GM18870 (cell line): ENCODE data around the gene TMEM178A.
"Not testable (repeated sequence)": the region's sequence is repeated elsewhere in the genome, so short reads cannot be mapped to it uniquely, and the experiment has no call there.

Experiments used
- ATAC-seq: cut with Tn5 transposase; IDR thresholded peaks from one replicate; pipeline ENCODE4 v1.9.1; 2021; ENCODE audit warnings: moderate library complexity; ENCODE audit not compliant: unreplicated experiment

Gene TMEM178A

DNA sequence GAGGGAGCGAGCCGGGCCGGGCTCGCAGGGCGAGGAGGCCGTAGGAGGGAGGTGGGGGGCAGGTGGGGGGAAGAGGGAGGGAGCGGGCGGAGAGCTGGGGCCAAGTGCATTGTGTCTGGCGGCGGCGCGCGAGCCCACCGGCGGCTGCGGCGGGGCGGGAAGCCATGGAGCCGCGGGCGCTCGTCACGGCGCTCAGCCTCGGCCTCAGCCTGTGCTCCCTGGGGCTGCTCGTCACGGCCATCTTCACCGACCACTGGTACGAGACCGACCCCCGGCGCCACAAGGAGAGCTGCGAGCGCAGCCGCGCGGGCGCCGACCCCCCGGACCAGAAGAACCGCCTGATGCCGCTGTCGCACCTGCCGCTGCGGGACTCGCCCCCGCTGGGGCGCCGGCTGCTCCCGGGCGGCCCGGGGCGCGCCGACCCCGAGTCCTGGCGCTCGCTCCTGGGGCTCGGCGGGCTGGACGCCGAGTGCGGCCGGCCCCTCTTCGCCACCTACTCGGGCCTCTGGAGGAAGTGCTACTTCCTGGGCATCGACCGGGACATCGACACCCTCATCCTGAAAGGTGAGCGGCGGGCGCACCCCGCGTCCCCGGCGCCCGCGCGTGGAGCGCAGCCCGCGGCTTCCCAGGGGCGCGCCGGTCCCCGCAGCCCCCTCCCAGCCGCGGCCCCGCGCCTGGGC is at the start of gene TMEM178A:
Gene TMEM178A (plus strand): TSS at position 107 of the 680 bp plus-strand sequence. CDS start 58 bp downstream, at position 165.
- no peak for ATAC-seq

GRCh38 chr2:39618236-39618635 is 47.5 kb upstream of the TMEM178A start:
- no peak for ATAC-seq

- ATAC-seq: no peak
Observed at GRCh38 chr2:39618736-39619135, 47.0 kb upstream of the TMEM178A start.

GRCh38 chr2:39620067-39620466 is 45.6 kb upstream of the TMEM178A start:
- ATAC-seq: no peak

DNA sequence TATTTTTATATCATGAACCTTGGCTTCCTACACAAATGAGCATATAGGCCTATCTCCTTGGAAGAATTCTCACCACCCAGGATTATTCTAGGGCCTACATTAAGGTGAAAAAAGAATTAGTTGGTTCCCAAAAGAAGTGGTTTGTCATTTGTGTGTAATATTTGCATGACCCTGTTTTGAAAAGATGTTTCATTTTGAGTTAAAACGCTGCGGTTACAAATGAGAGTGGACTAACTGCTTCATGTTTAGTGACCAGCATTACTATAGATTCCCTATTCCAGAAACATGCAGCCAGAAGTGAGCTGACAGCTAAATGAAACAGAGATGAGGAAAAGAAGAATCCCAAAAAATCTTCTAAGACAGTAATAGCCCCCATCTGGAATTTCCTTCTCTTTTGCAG is 44.1 kb upstream of the TMEM178A start:
- no peak for ATAC-seq

DNA sequence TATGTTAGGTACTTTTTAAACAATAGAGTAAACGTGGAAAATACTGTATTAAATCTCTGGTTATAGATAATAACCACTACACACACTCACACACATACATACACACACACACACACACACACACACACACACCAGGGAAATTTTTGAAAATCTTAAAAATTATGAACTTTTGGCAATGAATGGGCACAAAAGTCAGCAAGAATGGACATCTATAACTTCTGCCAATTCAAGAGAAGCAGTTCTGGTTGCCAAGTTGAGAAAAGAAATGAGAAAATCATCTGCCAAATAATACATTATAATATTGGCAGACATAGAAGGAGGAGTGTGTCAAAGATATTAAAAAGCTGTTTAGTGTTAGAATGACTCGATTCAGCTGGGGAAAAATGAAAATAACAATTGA is 42.9 kb upstream of the TMEM178A start:
- ATAC-seq: no peak

GRCh38 chr2:39623917-39624316 is 41.8 kb upstream of the TMEM178A start:
- no peak for ATAC-seq

DNA sequence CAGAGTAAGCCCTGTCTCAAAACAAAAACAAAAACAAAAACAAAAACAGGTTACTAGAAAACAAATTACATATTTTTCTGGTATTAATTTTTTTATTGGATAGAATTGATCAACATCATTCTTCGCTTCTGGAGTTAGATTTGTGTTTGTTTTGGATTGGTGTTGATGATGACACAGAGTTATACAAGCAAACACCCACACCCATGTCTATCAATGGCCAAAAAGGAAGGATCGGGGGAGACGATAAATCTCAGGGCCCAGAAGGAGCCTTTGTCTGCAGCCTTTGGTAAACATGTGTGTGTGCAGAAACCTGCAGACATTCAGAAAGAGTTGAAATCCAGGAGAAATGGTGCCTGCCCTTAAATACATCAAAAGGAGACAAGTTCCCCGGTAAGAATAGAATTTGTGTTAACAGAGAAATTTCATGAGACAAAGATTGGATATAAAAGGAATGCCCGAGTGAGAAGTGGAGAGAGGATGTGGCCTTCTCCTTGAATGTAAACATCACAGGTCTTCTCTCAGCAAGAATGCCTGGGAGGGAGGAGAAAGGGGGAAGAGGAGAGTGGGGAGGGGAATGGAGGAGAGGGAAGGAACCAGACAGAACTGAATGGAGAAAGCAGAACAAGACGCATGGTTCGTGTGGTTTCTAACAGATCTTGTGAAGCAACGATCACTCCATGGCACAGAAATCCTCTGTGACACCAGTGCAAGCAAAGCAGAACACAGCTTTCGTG is 40.4 kb upstream of the TMEM178A start:
- ATAC-seq: no peak

DNA sequence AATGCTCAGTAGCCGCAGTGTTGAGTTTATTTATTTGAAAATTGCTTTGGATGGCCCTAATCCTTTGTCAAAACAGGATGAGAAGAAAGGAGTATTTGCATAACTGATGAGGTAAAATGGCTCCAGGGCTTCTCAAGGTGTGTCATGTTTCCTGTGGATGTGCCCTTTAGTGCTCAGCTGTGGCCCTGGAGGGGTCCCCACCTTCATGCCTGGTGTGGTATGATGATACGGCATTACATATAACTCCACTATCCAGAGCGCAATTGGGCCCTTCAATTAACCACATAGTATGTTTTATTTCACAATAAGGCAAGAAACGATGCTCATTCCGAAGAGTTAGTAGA is 39.8 kb upstream of the TMEM178A start:
- ATAC-seq: no peak

GRCh38 chr2:39628346-39628745 is 37.4 kb upstream of the TMEM178A start:
- not testable (repeated sequence) for ATAC-seq

GRCh38 chr2:39629646-39630045 is 36.1 kb upstream of the TMEM178A start:
- ATAC-seq: no peak

- ATAC-seq: no peak
Observed at GRCh38 chr2:39631256-39631655, 34.5 kb upstream of the TMEM178A start.

GRCh38 chr2:39631718-39632117 is 34.0 kb upstream of the TMEM178A start:
- ATAC-seq: no peak

DNA sequence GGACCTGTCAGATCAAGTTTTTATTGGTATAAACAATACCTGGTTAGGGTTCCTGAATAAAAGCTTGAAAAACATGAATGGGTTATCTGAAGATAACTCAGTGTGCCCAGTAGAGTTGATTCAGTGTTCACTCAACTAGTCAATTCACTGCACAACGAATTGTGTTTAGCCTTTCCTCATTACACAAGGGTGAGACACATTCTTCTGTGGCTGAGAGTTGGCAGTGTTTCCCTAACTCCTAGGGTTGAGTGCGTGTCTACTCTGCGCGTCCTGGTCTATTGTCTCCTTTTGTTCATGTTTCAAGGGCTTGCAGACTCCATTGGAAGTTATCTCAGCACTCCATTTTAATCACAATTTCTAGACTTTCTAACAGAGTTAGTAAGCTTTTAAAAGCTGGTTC is 32.8 kb upstream of the TMEM178A start:
- no peak for ATAC-seq

DNA sequence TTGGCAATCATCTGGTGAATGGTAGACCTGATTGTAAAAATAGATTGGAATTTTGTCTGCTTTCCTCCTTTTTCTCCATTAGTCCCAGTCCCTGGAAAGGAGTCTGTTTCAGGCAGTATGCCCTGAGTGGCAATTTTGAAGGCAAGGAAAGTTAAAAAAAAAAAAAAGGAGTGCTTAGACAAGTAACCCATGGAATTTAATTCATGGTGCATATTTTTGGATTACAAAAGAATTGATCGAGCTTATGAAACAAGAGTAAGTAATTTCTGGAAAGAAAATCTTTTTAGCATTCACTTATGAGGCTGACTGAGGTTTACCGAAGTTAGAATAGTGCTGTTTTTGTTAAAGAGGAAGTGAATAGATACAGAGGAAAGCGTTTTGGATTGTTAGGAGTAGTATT is 29.4 kb upstream of the TMEM178A start:
- no peak for ATAC-seq

DNA sequence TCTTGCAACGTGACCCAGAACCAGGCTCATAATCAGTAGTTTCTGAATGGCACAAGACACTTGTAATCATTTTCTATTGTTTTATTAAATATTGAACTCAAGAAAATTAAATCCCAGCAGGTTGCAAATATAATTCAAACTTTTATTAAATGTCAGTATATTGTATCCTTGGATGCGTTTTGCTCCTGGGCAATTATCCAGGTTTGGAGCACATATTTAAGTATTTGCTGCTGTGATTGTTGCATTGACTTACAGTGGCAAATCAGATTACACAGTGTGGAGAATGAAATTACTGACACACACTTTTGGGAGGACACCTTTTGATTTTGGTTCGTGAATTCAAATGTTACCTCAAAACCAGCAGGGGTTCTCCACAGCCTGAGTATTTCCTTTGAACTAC is 27.1 kb upstream of the TMEM178A start:
- ATAC-seq: no peak

DNA sequence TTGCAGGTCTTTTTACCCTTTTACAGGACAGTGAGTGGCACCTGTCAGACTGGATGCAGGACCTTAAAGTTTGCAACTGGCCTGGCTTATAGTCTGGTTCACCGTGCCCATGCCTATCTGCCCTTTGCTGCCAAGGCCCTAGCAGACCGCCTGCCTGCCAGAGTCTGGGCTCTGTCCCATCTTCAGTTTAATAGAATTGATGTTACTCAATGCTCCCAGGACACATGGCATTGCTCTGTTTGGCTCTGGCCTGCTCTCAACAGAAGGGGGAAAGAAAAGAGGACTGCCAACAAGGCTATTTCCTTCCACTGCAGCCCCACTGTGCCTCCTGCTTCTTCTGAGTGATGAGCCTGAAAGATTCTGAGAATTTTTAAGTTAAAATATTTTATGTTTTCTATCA is 25.6 kb upstream of the TMEM178A start:
- no peak for ATAC-seq

DNA sequence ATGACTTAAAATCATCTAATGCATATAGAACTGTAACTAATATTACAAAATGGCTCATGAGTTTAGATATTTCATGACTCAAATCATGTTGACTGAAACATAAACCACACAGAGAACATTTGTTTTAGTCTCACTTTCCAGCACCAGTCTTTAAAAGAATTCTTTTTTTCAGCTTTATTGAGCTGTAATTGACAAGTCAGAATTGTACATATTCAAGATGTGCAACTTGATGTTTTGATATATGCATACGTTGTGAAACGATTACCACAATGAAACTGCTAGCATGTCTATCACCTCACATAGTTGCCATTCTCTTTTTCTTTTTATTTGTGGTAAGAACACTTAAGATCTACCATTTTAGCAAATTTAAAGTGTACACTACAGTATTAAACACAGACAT is 25.0 kb upstream of the TMEM178A start:
- no peak for ATAC-seq

GRCh38 chr2:39641635-39642034 is 24.1 kb upstream of the TMEM178A start:
- no peak for ATAC-seq

GRCh38 chr2:39642051-39642718 is 23.5 kb upstream of the TMEM178A start:
- ATAC-seq: no peak

GRCh38 chr2:39645826-39646225 is 19.9 kb upstream of the TMEM178A start:
- ATAC-seq: no peak

DNA sequence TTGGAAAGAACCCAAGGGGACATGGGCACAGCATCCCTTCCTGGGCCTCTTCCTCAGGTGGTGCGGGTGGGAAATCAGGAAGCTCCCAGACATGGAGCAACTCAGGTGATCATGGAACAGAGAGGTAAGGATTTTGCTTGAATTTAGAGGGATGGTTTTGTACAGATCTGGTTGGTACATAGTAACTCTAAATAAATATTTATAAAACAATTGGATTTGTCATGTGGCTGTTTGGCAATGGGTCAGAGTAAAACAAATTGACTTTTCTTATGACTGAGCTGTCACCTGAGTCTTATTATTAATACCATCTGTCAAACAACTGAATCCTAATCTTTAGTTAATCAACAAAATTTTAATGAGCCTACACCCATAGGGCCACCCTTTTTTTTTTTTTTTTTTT is 19.4 kb upstream of the TMEM178A start:
- ATAC-seq: no peak
